Stomach (tissue), 9 donors: ENCODE results near the gene TSGA10. TPM values are rescaled to one million over a fixed set of nuclear protein-coding genes. Genes with fewer than 3 reads are reported as not detected.

Experiments used
- DNase-seq, 2 donors: peaks; one replicate each; pipeline versions ENCODE4 v3.0.0 to v3.0.0-alpha.2; 2013 to 2019
- H3K27ac ChIP-seq, 5 donors: fragments of 200-600 bp in 4 of 5; sonication (generic) in 4 of 5; one replicate each; pipeline ENCODE4 v1.5.1; 2013 to 2019; ENCODE audit warnings: mild to moderate bottlenecking in 1 of 5, moderate library complexity in 1 of 5
- H3K27me3 ChIP-seq, 3 donors: fragments of 200-600 bp; sonication (generic); one replicate each; pipeline ENCODE4 v1.5.1; 2017 to 2019; ENCODE audit warnings: mixed run types in 1 of 3
- H3K36me3 ChIP-seq, 4 donors: fragments of 200-600 bp; sonication (generic); 1 replicate in 3 of 4; 2 replicates in 1 of 4; pipeline ENCODE4 v1.5.1; 2016 to 2019
- H3K4me1 ChIP-seq, 4 donors: fragments of 200-600 bp; sonication (generic); one replicate each; pipeline ENCODE4 v1.5.1; 2016 to 2019
- H3K4me3 ChIP-seq, 4 donors: fragments of 200-600 bp; sonication (generic) in 3 of 4; one replicate each; pipeline ENCODE4 v1.5.1; 2016 to 2019; ENCODE audit warnings: mild to moderate bottlenecking in 1 of 4
- H3K9me3 ChIP-seq, 4 donors: fragments of 200-600 bp; sonication (generic); one replicate each; pipeline ENCODE4 v1.5.1; 2016 to 2019
- EP300 ChIP-seq: sonication (generic); formaldehyde crosslinking; IDR thresholded peaks from one replicate; pipeline ENCODE4 v1.6.1; 2017; ENCODE audit warnings: antibody characterized with exemption
- POLR2A ChIP-seq, 4 donors: fragments of 450-650 bp; IDR thresholded peaks; one replicate each; pipeline ENCODE4 v1.6.1; 2016; ENCODE audit warnings: antibody characterized with exemption in 4 of 4, control low read depth in 2 of 4, mild to moderate bottlenecking in 1 of 4, moderate library complexity in 1 of 4
- POLR2AphosphoS5 ChIP-seq, 3 donors: sonication (generic); formaldehyde crosslinking; IDR thresholded peaks; one replicate each; pipeline ENCODE4 v1.6.1; 2016; ENCODE audit warnings: antibody characterized with exemption in 3 of 3
- WGBS, 5 donors: extraction: QIAGEN DNeasy Blood & Tissue Kit in 3 of 5; methylation state at CpG; one replicate each; pipeline versions ENCODE4 v1.1.5 to v1.1.7; 2013 to 2018; 5-methylcytosine and 5-hydroxymethylcytosine counted together
- intact Hi-C: fragments of 100-400 bp; cut with DNase I; formaldehyde crosslinking; loops from one replicate; pipeline ENCODE4 v1.15.1; 2023; ENCODE audit warnings: low total_unique reads
- polyA plus RNA-seq, 3 donors: library from polyadenylated mRNA; stranded (reverse); fragments of 200-250 nt; gene quantifications; one replicate each; pipeline ENCODE4 v1.2.3, GENCODE V29; 2013
- total RNA-seq, 5 donors: library from RNA; depleted of rRNA; stranded (reverse); fragments of >200 nt; gene quantifications; one replicate each; pipeline versions ENCODE4 v1.1.0 to v1.2.3, GENCODE V29; 2014 to 2016
- TF ChIP-seq, protein P1 (sequence below), 7 experiments: fragments of 450-650 bp in 4 of 7; fragments of 200-600 bp in 3 of 7; sonication (generic) in 3 of 7; IDR thresholded peaks; one replicate each; pipeline ENCODE4 v1.5.1; 2016 to 2019; ENCODE audit warnings: antibody characterized with exemption in 7 of 7, control low read depth in 2 of 7, mild to moderate bottlenecking in 1 of 7
- donor health status: healthy with polysubstance abuse.
- donor health status: Bipolar disorder and iron deficiency.
- donor health status: healthy.

TSGA10 gene
- total and polyA plus RNA-seq, 8 donors, result 1.3 to 19.3 (median 5.4) TPM

GRCh38 chr2:99158599-99158998, 3.9 kb upstream of the TSGA10 start:
- TF ChIP-seq POLR2A (IDR thresholded peaks at IDR 0.05) (no peak), EP300 (no peak), POLR2AphosphoS5 (IDR thresholded peaks at IDR 0.05) (no peak)
- TF ChIP-seq, protein P1, sequence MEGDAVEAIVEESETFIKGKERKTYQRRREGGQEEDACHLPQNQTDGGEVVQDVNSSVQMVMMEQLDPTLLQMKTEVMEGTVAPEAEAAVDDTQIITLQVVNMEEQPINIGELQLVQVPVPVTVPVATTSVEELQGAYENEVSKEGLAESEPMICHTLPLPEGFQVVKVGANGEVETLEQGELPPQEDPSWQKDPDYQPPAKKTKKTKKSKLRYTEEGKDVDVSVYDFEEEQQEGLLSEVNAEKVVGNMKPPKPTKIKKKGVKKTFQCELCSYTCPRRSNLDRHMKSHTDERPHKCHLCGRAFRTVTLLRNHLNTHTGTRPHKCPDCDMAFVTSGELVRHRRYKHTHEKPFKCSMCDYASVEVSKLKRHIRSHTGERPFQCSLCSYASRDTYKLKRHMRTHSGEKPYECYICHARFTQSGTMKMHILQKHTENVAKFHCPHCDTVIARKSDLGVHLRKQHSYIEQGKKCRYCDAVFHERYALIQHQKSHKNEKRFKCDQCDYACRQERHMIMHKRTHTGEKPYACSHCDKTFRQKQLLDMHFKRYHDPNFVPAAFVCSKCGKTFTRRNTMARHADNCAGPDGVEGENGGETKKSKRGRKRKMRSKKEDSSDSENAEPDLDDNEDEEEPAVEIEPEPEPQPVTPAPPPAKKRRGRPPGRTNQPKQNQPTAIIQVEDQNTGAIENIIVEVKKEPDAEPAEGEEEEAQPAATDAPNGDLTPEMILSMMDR (IDR thresholded peaks at IDR 0.05), result no peak
- DNase-seq, result no peak
- no peaks in the 10 kb centered on the region for H3K27me3 ChIP-seq
- H3K4me1 ChIP-seq, result peaks cover 14 to 29% (median 20%) of the 10 kb centered on the region in 4 donors
- H3K27ac ChIP-seq, result no peak overlapping the region
- no peak overlapping the region for H3K4me3 ChIP-seq
- WGBS, 5 donors, result 93 to 100% (median 96%) methylated on average over 5 of the region's 5 CpGs
- H3K36me3 ChIP-seq, result peaks cover 0 to 52% (median 46%) of the 10 kb centered on the region in 4 donors
- H3K9me3 ChIP-seq, result no peaks in the 10 kb centered on the region
- intact Hi-C loops, result no loop called here

DNA sequence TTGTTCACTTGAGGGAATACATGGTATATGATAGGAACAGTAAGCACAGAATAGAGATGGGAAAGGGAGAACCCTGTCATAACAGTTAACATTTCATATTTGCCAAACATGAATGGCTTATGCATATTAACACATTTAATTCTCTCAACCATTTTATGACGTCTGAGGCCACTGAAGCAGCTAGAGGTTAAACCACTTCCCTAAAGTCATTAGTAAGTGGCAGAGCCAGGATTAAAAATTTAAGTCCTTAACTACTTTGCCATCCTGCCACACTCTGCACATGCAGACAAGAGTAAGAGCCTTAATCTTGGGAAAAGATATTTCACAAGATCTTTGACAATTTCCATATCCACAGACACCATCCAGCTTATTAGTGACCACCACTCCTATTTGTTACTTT, 2.1 kb upstream of the TSGA10 start:
- no peak for DNase-seq
- WGBS, 5 donors, result 66 to 79% (median 69%) methylated on average over 1 of the region's 1 CpG
- H3K27me3 ChIP-seq, result no peaks in the 10 kb centered on the region
- intact Hi-C loops, result no loop called here
- no peak overlapping the region for H3K4me3 ChIP-seq
- TF ChIP-seq POLR2A (IDR thresholded peaks at IDR 0.05), result no peak
- TF ChIP-seq EP300, result no peak
- TF ChIP-seq, protein P1 (IDR thresholded peaks at IDR 0.05), result no peak
- TF ChIP-seq POLR2AphosphoS5 (IDR thresholded peaks at IDR 0.05), result no peak
- H3K36me3 ChIP-seq, result peaks cover 0 to 36% (median 33%) of the 10 kb centered on the region in 4 donors
- no peaks in the 10 kb centered on the region for H3K9me3 ChIP-seq
- no peak overlapping the region for H3K27ac ChIP-seq
- H3K4me1 ChIP-seq, result peaks cover 14 to 37% (median 23%) of the 10 kb centered on the region in 4 donors

GRCh38 chr2:99153921-99154604, 679 bp downstream of the TSGA10 start:
- peak overlapping the region; percentile 90 to 93 (median 92) for H3K27ac ChIP-seq
- no peaks in the 10 kb centered on the region for H3K27me3 ChIP-seq
- H3K4me1 ChIP-seq, result peaks cover 14 to 39% (median 23%) of the 10 kb centered on the region in 4 donors
- H3K9me3 ChIP-seq, result no peaks in the 10 kb centered on the region
- DNase-seq, result peak in 1 of 2 donors; percentile 23
- 22 to 36% (median 23%) methylated on average over 12 of the region's 12 CpGs for WGBS, 5 donors
- peaks cover 0 to 24% (median 20%) of the 10 kb centered on the region in 4 donors for H3K36me3 ChIP-seq
- TF ChIP-seq, protein P1 (IDR thresholded peaks at IDR 0.05), result no peak
- TF ChIP-seq POLR2A (IDR thresholded peaks at IDR 0.05) (no peak), EP300 (no peak), POLR2AphosphoS5 (IDR thresholded peaks at IDR 0.05) (no peak)
- intact Hi-C loops, result no loop called here
- H3K4me3 ChIP-seq, result peak overlapping the region; percentile 61 to 76 (median 66)

GRCh38 chr2:99152199-99152895, 2.4 kb downstream of the TSGA10 start:
- Histone ChIP-seq H3K4me3 (no peak overlapping the region), H3K9me3 (no peaks in the 10 kb centered on the region), H3K27ac (no peak overlapping the region), H3K27me3 (no peaks in the 10 kb centered on the region), H3K4me1 (peaks cover 14 to 37% (median 23%) of the 10 kb centered on the region in 4 donors), H3K36me3 (peaks cover 0 to 7% (median 5%) of the 10 kb centered on the region in 4 donors)
- TF ChIP-seq POLR2AphosphoS5 (IDR thresholded peaks at IDR 0.05) (no peak), POLR2A (IDR thresholded peaks at IDR 0.05) (no peak), EP300 (no peak)
- TF ChIP-seq, protein P1 (IDR thresholded peaks at IDR 0.05), result no peak
- intact Hi-C loops, result no loop called here
- 87 to 95% (median 91%) methylated on average over 7 of the region's 7 CpGs for WGBS, 5 donors
- no peak for DNase-seq
